ENCODE measurements around the gene TAGLN. TPM values are rescaled to one million over a fixed set of nuclear protein-coding genes. Genes with fewer than 3 reads are reported as not detected.
A peak's percentile ranks its signal among the peaks of the same experiment; 100 is the strongest.

The TAGLN gene
- total RNA-seq, 1 donor from 2014 or later, result 465 TPM

- no peak for TF ChIP-seq CTCF (IDR thresholded peaks at IDR 0.05)
- intact Hi-C loops (cut with DNase I), result no loop called here
- ATAC-seq (peak; percentile 38), DNase-seq (no peak)
- peaks cover 72% of the 10 kb centered on the region for H3K36me3 ChIP-seq
- H3K4me3 ChIP-seq, result no peak overlapping the region
- H3K4me1 ChIP-seq, result peaks cover 18% of the 10 kb centered on the region
- H3K9me3 ChIP-seq, result no peaks in the 10 kb centered on the region
- peak overlapping the region; percentile 39 for H3K27ac ChIP-seq
- H3K27me3 ChIP-seq, result no peaks in the 10 kb centered on the region
Observed at GRCh38 chr11:117160826-117161225, 38.3 kb upstream of the TAGLN start.

- H3K36me3 ChIP-seq, result peaks cover 91% of the 10 kb centered on the region
- no peak for TF ChIP-seq CTCF (IDR thresholded peaks at IDR 0.05)
- intact Hi-C loops (cut with DNase I), result no loop called here
Observed at GRCh38 chr11:117166491-117166890, 32.7 kb upstream of the TAGLN start.

GRCh38 chr11:117169736-117170135 lies 29.4 kb upstream of the TAGLN start:
- no peaks in the 10 kb centered on the region for H3K9me3 ChIP-seq
- H3K27me3 ChIP-seq, result no peaks in the 10 kb centered on the region
- TF ChIP-seq CTCF (IDR thresholded peaks at IDR 0.05), result no peak
- H3K4me1 ChIP-seq, result no peaks in the 10 kb centered on the region
- H3K27ac ChIP-seq, result no peak overlapping the region
- H3K36me3 ChIP-seq, result peaks cover 64% of the 10 kb centered on the region
- no peak for ATAC-seq
- intact Hi-C loops (cut with DNase I), result no loop called here
- no peak overlapping the region for H3K4me3 ChIP-seq
- DNase-seq, result no peak

More at GRCh38 chr11:117166491-117166890, 32.7 kb upstream of the TAGLN start:
- H3K27ac ChIP-seq, result no peak overlapping the region
- no peaks in the 10 kb centered on the region for H3K9me3 ChIP-seq
- no peaks in the 10 kb centered on the region for H3K4me1 ChIP-seq
- no peaks in the 10 kb centered on the region for H3K27me3 ChIP-seq
- no peak overlapping the region for H3K4me3 ChIP-seq
- DNase-seq, result no peak
- ATAC-seq, result no peak

- Histone ChIP-seq H3K9me3 (no peaks in the 10 kb centered on the region), H3K27me3 (no peaks in the 10 kb centered on the region), H3K36me3 (peaks cover 59% of the 10 kb centered on the region), H3K4me3 (no peak overlapping the region), H3K27ac (no peak overlapping the region), H3K4me1 (no peaks in the 10 kb centered on the region)
- TF ChIP-seq CTCF (IDR thresholded peaks at IDR 0.05), result no peak
- intact Hi-C loops (cut with DNase I), result no loop called here
- DNase-seq, result no peak
- ATAC-seq, result no peak
Observed at GRCh38 chr11:117170210-117170609, 29.0 kb upstream of the TAGLN start.

- Histone ChIP-seq H3K4me1 (no peaks in the 10 kb centered on the region), H3K9me3 (no peaks in the 10 kb centered on the region), H3K4me3 (no peak overlapping the region), H3K36me3 (peaks cover 51% of the 10 kb centered on the region), H3K27me3 (no peaks in the 10 kb centered on the region), H3K27ac (no peak overlapping the region)
- ATAC-seq, result no peak
- no peak for DNase-seq
- TF ChIP-seq CTCF (IDR thresholded peaks at IDR 0.05), result no peak
- intact Hi-C loops (cut with DNase I), result no loop called here
Observed at GRCh38 chr11:117171007-117171403, 28.2 kb upstream of the TAGLN start.

- intact Hi-C loops (cut with DNase I), result no loop called here
- no peaks in the 10 kb centered on the region for H3K27me3 ChIP-seq
- peak; percentile 87 for ATAC-seq
- H3K36me3 ChIP-seq, result peaks cover 46% of the 10 kb centered on the region
- no peak overlapping the region for H3K27ac ChIP-seq
- no peak overlapping the region for H3K4me3 ChIP-seq
- no peaks in the 10 kb centered on the region for H3K9me3 ChIP-seq
- no peak for TF ChIP-seq CTCF (IDR thresholded peaks at IDR 0.05)
- no peaks in the 10 kb centered on the region for H3K4me1 ChIP-seq
- no peak for DNase-seq
Observed at GRCh38 chr11:117171404-117172061, 27.6 kb upstream of the TAGLN start.
